Endometrial microvascular endothelial cells (primary cell): ENCODE measurements around the gene FAM120A. TPM values are rescaled to one million over a fixed set of nuclear protein-coding genes. Genes with fewer than 3 reads are reported as not detected.

Source experiments
- in situ Hi-C: cut with HindIII; loops from 2 replicates; pipeline ENCODE4 v1.10.0; 2017; ENCODE audit warnings: low sequenced_read_pairs, low pct_unique_long_range_greater_than_20kb; ENCODE audit errors: inconsistent ontology term
- total RNA-seq: library from RNA; depleted of rRNA; stranded (reverse); fragments of >200 nt; gene quantifications from one replicate; pipeline ENCODE4 v1.2.3, GENCODE V29; 2015; ENCODE audit errors: inconsistent ontology term

FAM120A gene
- total RNA-seq, 1 donor from 2014 or later = 114 TPM

DNA sequence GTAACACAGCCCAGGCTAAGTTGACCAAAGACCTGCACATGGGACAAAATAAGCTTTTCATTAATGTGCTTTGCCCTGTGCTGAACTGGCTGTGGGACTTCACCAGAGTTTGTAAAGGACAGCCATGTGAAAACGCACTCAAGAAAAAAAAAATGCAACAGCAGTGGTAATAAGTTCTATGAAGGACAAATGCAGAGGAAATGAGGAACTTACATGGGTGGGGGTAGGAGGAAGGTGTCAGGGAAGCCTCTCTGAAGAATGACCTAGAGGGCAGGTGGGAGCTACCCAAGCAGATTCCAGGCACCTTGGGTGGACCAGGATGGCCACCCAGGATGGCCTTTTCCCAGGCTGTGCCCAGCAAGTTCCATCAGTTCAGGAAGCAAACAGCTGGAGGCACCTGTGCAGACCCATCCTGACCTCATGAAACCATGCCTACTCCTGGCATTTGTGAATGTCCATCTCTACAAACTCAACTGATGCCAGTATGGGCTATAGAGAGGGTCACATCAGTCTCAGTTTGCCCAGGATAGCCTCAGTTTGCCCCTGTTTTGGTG, 118.2 kb downstream of the FAM120A start:
- in situ Hi-C loops = no loop called here

- in situ Hi-C loops = no loop called here
Observed at GRCh38 chr9:93572221-93572620, 120.7 kb downstream of the FAM120A start.

GRCh38 chr9:93572636-93573515, 121.4 kb downstream of the FAM120A start:
- in situ Hi-C loops = no loop called here

DNA sequence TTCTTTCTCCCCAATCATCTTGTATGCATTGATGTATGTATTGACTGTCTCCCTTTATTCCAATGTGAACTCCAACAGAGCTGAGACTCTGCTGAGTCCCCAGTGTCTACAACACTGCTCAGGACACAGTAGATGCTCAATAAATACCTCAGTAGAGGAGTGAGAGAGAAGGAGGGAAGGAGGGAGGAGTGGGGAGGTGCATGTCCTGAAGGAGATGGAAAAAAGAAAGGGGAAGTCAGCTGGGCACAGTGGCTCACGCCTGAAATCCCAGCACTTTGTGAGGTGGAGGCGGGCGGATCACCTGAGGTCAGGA, 122.0 kb downstream of the FAM120A start:
- in situ Hi-C loops = no loop called here

DNA sequence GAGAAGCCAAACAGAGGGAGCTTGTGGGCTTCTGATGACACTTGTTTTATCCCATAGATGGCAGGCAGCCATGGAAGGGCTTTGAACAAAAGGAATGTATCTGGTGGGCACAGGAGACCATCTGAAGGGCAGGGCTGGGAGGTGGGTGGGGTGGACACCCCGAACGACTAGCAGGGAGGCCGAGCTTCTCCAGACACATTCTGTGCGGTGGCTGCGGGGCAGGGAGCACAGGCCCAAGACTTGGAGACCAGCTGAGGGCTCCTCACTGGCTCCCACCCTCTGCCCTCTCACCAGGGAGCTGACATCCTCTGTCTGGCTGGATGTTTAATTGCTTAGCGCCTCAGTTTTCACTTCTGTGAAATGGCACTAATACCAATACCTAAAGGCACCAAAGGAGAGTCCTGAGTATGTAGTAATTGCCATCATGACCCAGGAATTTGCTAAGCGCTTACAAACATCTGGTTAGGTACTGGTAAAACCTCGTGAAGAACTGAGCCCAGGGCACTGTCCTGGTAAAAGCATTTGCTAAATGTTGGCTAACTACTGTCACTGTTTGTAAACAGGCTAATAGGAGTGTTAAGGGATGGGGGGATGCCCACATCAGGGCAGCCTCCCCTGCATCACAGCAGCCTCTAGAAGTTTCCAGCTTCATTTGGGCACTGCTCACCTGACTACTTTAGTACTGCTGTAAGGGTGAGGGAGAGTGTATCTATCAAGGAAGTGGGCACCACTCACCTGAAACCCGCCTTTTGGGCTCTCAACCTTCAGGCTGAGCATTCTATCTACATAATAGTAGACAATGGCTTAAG, 122.8 kb downstream of the FAM120A start:
- in situ Hi-C loops = no loop called here

DNA sequence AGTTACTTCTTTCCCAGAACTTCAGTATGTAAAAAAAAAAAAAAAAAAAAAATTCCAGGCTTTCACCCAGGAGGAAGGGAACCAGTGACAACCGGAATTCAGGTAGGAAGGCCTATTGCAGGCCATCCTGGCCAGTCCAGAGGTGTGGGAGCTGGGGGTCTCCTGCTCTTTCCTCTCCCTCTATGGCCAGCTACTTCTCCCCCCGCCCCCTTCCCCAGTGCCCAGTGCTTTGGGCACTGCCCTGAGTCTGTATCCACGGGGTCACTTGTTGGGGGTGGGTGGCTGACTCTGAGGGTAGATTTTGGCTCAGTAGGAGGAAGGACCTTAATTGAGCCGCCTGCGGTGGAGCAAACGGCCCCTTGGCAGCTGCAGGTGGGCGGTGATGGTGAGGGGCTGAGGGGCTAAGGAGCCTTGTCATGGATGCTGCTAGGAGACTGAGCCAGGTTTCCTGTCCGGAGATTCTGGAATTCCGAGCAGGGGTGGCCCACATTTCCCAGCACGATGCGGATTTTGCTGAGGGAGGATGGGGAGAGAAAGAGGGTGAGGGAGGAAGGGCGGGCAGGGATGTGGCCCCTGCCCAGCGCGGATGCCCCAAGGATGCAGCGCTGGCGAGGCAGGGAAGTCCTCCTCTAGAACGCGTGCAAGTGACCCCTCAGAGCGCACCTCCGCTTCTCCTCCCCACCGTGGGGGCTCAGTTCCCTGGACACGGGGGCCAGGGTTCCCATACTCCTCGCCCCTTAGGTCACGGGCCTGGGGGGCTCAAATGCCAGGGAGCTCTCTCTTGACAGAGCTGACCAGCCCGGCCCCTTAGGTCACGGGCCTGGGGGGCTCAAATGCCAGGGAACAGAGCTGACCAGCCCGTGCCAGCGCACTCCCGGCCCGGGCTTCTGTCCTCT, 123.7 kb downstream of the FAM120A start:
- in situ Hi-C loops = no loop called here

- in situ Hi-C loops = no loop called here
Observed at GRCh38 chr9:93575796-93576257, 124.3 kb downstream of the FAM120A start.

GRCh38 chr9:93576258-93577077, 125.0 kb downstream of the FAM120A start, which contains the start of gene PHF2:
Gene PHF2, plus strand, starts transcription at chr9:93576584. Its CDS starts 190 bp downstream, at chr9:93576774.
- in situ Hi-C loops = no loop called here

- in situ Hi-C loops = no loop called here
Observed at GRCh38 chr9:93577078-93577974, 125.8 kb downstream of the FAM120A start.

GRCh38 chr9:93577975-93578682, 126.6 kb downstream of the FAM120A start:
- in situ Hi-C loops = no loop called here

DNA sequence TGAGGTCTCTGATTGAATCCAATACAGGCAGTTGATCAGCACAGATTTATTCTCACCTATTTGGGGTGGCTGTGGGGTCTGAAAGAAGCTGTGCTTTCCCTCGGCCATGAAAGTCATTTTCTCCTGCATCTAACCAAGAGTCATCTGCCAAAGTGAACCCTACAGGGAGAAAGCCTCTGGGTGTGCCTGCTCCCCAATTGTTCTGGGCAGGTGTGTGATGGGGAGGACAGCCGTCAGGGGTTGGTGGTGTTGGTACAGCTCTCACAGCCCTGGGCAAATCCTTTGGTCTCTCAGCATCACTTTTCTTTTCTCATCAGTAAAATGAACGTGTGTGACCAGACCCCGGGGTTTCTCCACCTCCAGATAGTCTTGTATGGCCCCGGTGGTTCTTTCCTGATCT, 127.4 kb downstream of the FAM120A start:
- in situ Hi-C loops = no loop called here

DNA sequence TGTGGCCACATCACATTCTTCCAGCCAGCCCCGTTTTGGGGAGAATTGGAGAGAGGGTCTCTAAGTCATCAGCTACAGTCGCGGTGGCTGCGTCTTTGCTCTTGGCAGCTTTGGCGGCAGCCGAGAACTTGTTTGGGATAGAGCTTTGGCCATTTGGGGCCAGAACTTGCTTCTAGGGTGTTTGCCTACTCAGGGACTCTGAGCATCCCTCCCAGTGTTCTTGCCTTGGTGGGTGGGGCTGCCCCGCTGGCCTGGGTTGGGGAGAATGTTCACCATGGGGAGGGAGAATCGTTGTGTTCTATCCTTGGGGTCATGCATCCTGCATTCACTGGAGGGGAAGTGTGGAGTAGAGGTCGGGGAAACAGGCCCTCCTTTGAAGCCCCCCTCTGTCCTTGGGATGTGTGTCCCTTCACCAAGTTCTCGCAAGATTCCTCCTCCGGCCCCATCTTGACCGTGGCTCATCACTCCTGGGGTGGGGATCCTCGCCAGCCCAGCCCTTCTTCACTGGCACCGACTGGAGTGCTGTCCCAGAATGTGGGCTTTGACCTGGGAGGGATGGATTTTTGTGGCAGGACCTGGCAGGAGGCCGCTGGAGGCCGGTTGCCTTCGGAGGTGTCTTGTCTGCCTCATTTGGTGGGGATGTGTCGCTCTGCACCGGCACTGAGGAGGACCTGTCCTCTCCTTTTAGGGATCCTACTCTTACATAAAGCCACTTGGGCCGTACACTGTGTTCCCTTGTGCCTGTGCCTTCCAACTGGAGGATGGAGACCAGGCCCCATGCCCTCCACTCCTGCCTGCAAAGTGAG, 128.4 kb downstream of the FAM120A start:
- in situ Hi-C loops = no loop called here

- in situ Hi-C loops = no loop called here
Observed at GRCh38 chr9:93580654-93581380, 129.3 kb downstream of the FAM120A start.

GRCh38 chr9:93582115-93582514, 130.6 kb downstream of the FAM120A start:
- in situ Hi-C loops = no loop called here

GRCh38 chr9:93582550-93582949, 131.1 kb downstream of the FAM120A start:
- in situ Hi-C loops = no loop called here
